K562 (cell line): ENCODE measurements around the gene TAS1R3. TPM values are rescaled to one million over a fixed set of nuclear protein-coding genes. Genes with fewer than 3 reads are reported as not detected.

Source experiments
- ATAC-seq: fragments of 200-7000 bp; cut with Tn5 transposase; 3 replicates; pipeline ENCODE4 v1.9.1; 2020; ENCODE audit warnings: moderate library complexity
- BruUV-seq: library from RNA; stranded (reverse); fragments of 400-500 nt; replicated peaks from 2 replicates; lab custom pipeline; 2021; lab: Mats Ljungman, UMichigan
- CTCF ChIA-PET: fragments of 300-600 bp; formaldehyde crosslinking; extraction: SDS; loops from one replicate; lab custom pipeline; 2021; ENCODE audit warnings: low intra/inter-chr PET ratio; lab: Yijun Ruan, JAX
- POLR2A ChIA-PET: fragments of 300-600, 350-650 bp; sonication (Branson Sonifier 250); formaldehyde crosslinking; extraction: SDS; loops from one replicate; lab custom pipeline; 2021; ENCODE audit warnings: antibody characterized with exemption, inconsistent platforms; lab: Yijun Ruan, JAX
- DNase-seq, 4 experiments: peaks; one replicate each; pipeline versions ENCODE4 v3.0.0 to v3.0.0-alpha.2; 2011 to 2018; ENCODE audit warnings: low spot score in 3 of 4, mixed read lengths in 3 of 4; ENCODE audit errors: extremely low read depth in 1 of 4
- FAIRE-seq: peaks from 2 replicates; lab custom pipeline; 2011; peaks lifted over from hg19 to GRCh38; lab: Jason Lieb, UNC
- H2AFZ ChIP-seq: 2 replicates; pipeline ENCODE4 v1.6.0; 2011; ENCODE audit warnings: low read depth, low read length, control low read depth, inconsistent platforms
- H3K27ac ChIP-seq: fragments of 200-600 bp; 3 replicates; pipeline ENCODE4 v1.8.0; 2011; ENCODE audit warnings: low read depth, mild to moderate bottlenecking, control low read depth, inconsistent platforms, low read length, moderate library complexity, mixed read lengths; ENCODE audit errors: extremely low read depth
- H3K27me3 ChIP-seq, 2 experiments: fragments of 300-600 bp in 1 of 2; 2 replicates in 1 of 2; 3 replicates in 1 of 2; pipeline versions ENCODE4 v1.6.0 to v1.8.0; 2011; ENCODE audit warnings: inconsistent platforms in 2 of 2, low read length in 2 of 2, mild to moderate bottlenecking in 1 of 2, mixed read lengths in 1 of 2, moderate library complexity in 1 of 2; ENCODE audit not compliant: control insufficient read depth in 2 of 2, insufficient read depth in 2 of 2
- H3K36me3 ChIP-seq: fragments of 300-600 bp; 3 replicates; pipeline ENCODE4 v1.8.0; 2011; ENCODE audit warnings: mild to moderate bottlenecking, low read length, inconsistent platforms; ENCODE audit not compliant: control insufficient read depth, insufficient read depth
- H3K4me1 ChIP-seq, 2 experiments: fragments of 200-600 bp in 1 of 2; replicated peaks in 1 of 2; 2 replicates in 1 of 2; 3 replicates in 1 of 2; pipeline versions ENCODE4 v1.5.1 to v1.8.0; 2011; ENCODE audit warnings: inconsistent platforms in 2 of 2, low read length in 2 of 2, mild to moderate bottlenecking in 1 of 2, mixed read lengths in 1 of 2, moderate library complexity in 1 of 2; ENCODE audit not compliant: control insufficient read depth in 2 of 2, insufficient read depth in 2 of 2
- H3K4me2 ChIP-seq: 2 replicates; pipeline ENCODE4 v1.6.1; 2011; ENCODE audit warnings: low read length, control low read depth, inconsistent platforms, mixed read lengths; ENCODE audit not compliant: insufficient read depth
- H3K4me3 ChIP-seq: fragments of 200-600 bp; sonication (generic), shearing (Covaris generic); 2 replicates; pipeline ENCODE4 v1.5.1; 2016; ENCODE audit warnings: control low read depth, inconsistent platforms
- H3K79me2 ChIP-seq: fragments of 200-600 bp; 3 replicates; pipeline ENCODE4 v1.8.0; 2011; ENCODE audit warnings: low read length, inconsistent platforms; ENCODE audit not compliant: control insufficient read depth, insufficient read depth
- H3K9ac ChIP-seq, 2 experiments: 2 replicates each; pipeline versions ENCODE4 v1.6.0 to v1.6.1; 2011; ENCODE audit warnings: low read depth in 2 of 2, low read length in 2 of 2, control low read depth in 1 of 2, inconsistent platforms in 1 of 2, mild to moderate bottlenecking in 1 of 2, mixed read lengths in 1 of 2; ENCODE audit not compliant: insufficient read depth in 1 of 2
- H3K9me1 ChIP-seq: one replicate; pipeline ENCODE4 v1.6.0; 2011; ENCODE audit warnings: inconsistent platforms, mild to moderate bottlenecking, low read length, moderate library complexity; ENCODE audit not compliant: control insufficient read depth, insufficient read depth
- H3K9me3 ChIP-seq: replicated peaks from 2 replicates; pipeline ENCODE4 v1.5.1; 2011; ENCODE audit warnings: low read depth, low read length, inconsistent platforms; ENCODE audit not compliant: control insufficient read depth, insufficient read depth
- H4K20me1 ChIP-seq: replicated peaks from 2 replicates; pipeline ENCODE4 v1.6.1; 2011; ENCODE audit warnings: low read length, inconsistent platforms, mixed read lengths; ENCODE audit not compliant: control insufficient read depth, insufficient read depth
- CBX1 ChIP-seq: sonication (generic); IDR thresholded peaks from 2 replicates; pipeline ENCODE4 v1.6.1; 2016; ENCODE audit warnings: antibody characterized with exemption, low read depth, mild to moderate bottlenecking
- CBX5 ChIP-seq: IDR thresholded peaks from 2 replicates; pipeline ENCODE4 v1.6.1; 2014; ENCODE audit warnings: low read depth, borderline replicate concordance
- EP400 ChIP-seq: fragments of 450-650 bp; IDR thresholded peaks from 2 replicates; pipeline ENCODE4 v1.6.1; 2017; ENCODE audit warnings: antibody characterized with exemption, mild to moderate bottlenecking, moderate library complexity
- IFI16 ChIP-seq: fragments of 250-450 bp; sonication (Bioruptor Pico); IDR thresholded peaks from 2 replicates; pipeline ENCODE4 v2.1.2; 2022; ENCODE audit warnings: mild to moderate bottlenecking, inconsistent platforms
- KLF16 ChIP-seq: IDR thresholded peaks from 2 replicates; pipeline ENCODE4 v1.6.1; 2016; ENCODE audit warnings: antibody characterized with exemption
- NBN ChIP-seq: fragments of 450-650 bp; IDR thresholded peaks from 2 replicates; pipeline ENCODE4 v1.6.1; 2016; ENCODE audit warnings: low read depth, mild to moderate bottlenecking
- PHF8 ChIP-seq: fragments of 200-600 bp; sonication (generic); IDR thresholded peaks from 2 replicates; pipeline ENCODE4 v1.6.1; 2012; ENCODE audit warnings: mixed run types, mild to moderate bottlenecking, inconsistent platforms, low read length, moderate library complexity, borderline replicate concordance
- POLR2G ChIP-seq: fragments of 200-400 bp; formaldehyde crosslinking; IDR thresholded peaks from 2 replicates; pipeline ENCODE4 v1.6.1; 2017; ENCODE audit warnings: low read depth, mild to moderate bottlenecking, antibody characterized with exemption, low read length, moderate library complexity
- RBFOX2 ChIP-seq: fragments of 200-400 bp; formaldehyde crosslinking; IDR thresholded peaks from 2 replicates; pipeline ENCODE4 v1.6.1; 2017; ENCODE audit warnings: low read depth, mild to moderate bottlenecking, low read length, moderate library complexity
- SMARCC2 ChIP-seq: fragments of 450-650 bp; IDR thresholded peaks from 2 replicates; pipeline ENCODE4 v1.6.1; 2017; ENCODE audit warnings: antibody characterized with exemption, moderate library complexity, mild to moderate bottlenecking, low read depth
- SMC3 ChIP-seq: conservative IDR thresholded peaks from 2 replicates; pipeline ENCODE4 v1.6.1; 2011; ENCODE audit warnings: low read depth, low read length, improper control_type of control experiment; ENCODE audit not compliant: insufficient read depth
- ZBTB1 ChIP-seq: sonication (generic); formaldehyde crosslinking; IDR thresholded peaks from 2 replicates; pipeline ENCODE4 v1.8.1; 2023; ENCODE audit warnings: missing genetic modification reagents, low read depth, mild to moderate bottlenecking, borderline replicate concordance
- ZC3H11A ChIP-seq: IDR thresholded peaks from 2 replicates; pipeline ENCODE4 v1.6.1; 2012; ENCODE audit warnings: low read depth, low read length, improper control_type of control experiment
- ZNF253 ChIP-seq: fragments of 250-450 bp; sonication (Bioruptor Pico); conservative IDR thresholded peaks from 2 replicates; pipeline ENCODE4 v1.6.1; 2021; ENCODE audit warnings: mild to moderate bottlenecking
- ZNF707 ChIP-seq: fragments of 250-450 bp; sonication (Bioruptor Pico); conservative IDR thresholded peaks from 2 replicates; pipeline ENCODE4 v1.8.0; 2022; ENCODE audit warnings: inconsistent platforms, mild to moderate bottlenecking, moderate library complexity
- WGBS: fragments of 100-300 bp; shearing (Covaris generic); methylation state at CpG from one replicate; pipeline ENCODE4 v1.1.6; 2016; ENCODE audit warnings: low coverage, mixed read lengths; ENCODE audit not compliant: insufficient coverage; ENCODE audit errors: missing lambda C conversion rate; 5-methylcytosine and 5-hydroxymethylcytosine counted together
- in situ Hi-C: fragments of 300-500 bp; cut with MboI; formaldehyde crosslinking; loops from 4 replicates; pipeline ENCODE4 v1.15.0; 2018; ENCODE audit warnings: inconsistent platforms, mixed read lengths
- intact Hi-C: fragments of 100-400 bp; cut with micrococcal nuclease; formaldehyde crosslinking; loops from 2 replicates; pipeline ENCODE4 v1.14.2; 2022
- polyA plus RNA-seq, 8 experiments: library from polyadenylated mRNA; depleted of rRNA in 4 of 8; stranded (reverse) in 5 of 8; unstranded in 3 of 8; fragments of >200 nt; fragmentation: Nextera tagmentation in 2 of 8; fragmentation: Illumina TruSeq in 1 of 8; extraction: Ambion mirVana in 2 of 8; extraction: Trizol in 1 of 8; gene quantifications; 2 replicates each; pipeline versions ENCODE4 v1.2.1 to v1.2.3, GENCODE V29; 2011 to 2014; ENCODE audit warnings: inconsistent platforms in 1 of 8, missing spikeins in 1 of 8
- total RNA-seq, 7 experiments: library from RNA; depleted of rRNA in 6 of 7; stranded (reverse); fragments of >200 nt in 6 of 7; fragmentation: Illumina TruSeq in 2 of 7; extraction: Trizol in 2 of 7; gene quantifications; 2 replicates each; pipeline versions ENCODE4 v1.2.1 to v1.2.3, GENCODE V29; 2011 to 2021; ENCODE audit warnings: low replicate concordance in 1 of 7
- TF ChIP-seq, protein P1 (sequence below): fragments of 450-650 bp; IDR thresholded peaks from 2 replicates; pipeline ENCODE4 v1.7.0; 2016; ENCODE audit warnings: borderline replicate concordance
- TF ChIP-seq, protein P2 (sequence below): sonication (generic); formaldehyde crosslinking; IDR thresholded peaks from 2 replicates; pipeline ENCODE4 v1.8.0; 2022; ENCODE audit warnings: mild to moderate bottlenecking, missing genetic modification reagents

The TAS1R3 gene
- total and polyA plus RNA-seq, 9 of the 15 experiments (the other 6 are each of a cell fraction or from before 2014, with no cell fraction given): 0.07 to 0.13 TPM; not detected in 7

DNA sequence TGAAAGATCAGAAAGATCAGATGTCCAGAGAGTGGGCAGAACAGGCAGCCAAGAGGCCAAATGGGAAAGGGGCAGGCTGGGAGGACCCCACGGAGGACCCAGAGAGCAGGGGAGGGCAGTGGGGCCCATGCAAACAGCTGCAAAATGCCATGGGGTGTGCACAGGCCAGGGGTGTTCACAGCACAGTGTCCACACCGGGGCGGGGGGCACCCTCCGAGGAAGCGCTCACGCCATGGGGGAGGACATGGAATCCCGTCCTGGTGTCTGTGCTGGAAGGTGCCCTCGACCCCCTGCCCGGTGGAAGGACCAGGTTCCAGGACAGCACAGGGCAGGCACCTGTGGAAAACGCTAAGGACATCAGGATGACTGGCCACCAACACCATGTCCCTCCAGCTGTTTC is 8.1 kb upstream of the TAS1R3 start:
- POLR2A ChIA-PET: interaction anchor here (1.2 to 2.1 kb wide), 2 partner anchors 8 to 11 kb away, joined by 3 to 5 read pairs; no protein-coding TSS in a partner anchor
- TF ChIP-seq EP400: no peak
- no peak for TF ChIP-seq KLF16
- TF ChIP-seq RBFOX2: peak; percentile 56; the same call in 1 of the 2 replicates
- no peak for TF ChIP-seq ZNF253 (CRISPR knock-in tag)
- TF ChIP-seq, protein P1, sequence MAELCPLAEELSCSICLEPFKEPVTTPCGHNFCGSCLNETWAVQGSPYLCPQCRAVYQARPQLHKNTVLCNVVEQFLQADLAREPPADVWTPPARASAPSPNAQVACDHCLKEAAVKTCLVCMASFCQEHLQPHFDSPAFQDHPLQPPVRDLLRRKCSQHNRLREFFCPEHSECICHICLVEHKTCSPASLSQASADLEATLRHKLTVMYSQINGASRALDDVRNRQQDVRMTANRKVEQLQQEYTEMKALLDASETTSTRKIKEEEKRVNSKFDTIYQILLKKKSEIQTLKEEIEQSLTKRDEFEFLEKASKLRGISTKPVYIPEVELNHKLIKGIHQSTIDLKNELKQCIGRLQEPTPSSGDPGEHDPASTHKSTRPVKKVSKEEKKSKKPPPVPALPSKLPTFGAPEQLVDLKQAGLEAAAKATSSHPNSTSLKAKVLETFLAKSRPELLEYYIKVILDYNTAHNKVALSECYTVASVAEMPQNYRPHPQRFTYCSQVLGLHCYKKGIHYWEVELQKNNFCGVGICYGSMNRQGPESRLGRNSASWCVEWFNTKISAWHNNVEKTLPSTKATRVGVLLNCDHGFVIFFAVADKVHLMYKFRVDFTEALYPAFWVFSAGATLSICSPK: no peak
- TF ChIP-seq ZC3H11A: no peak
- no peak for TF ChIP-seq PHF8
- no peak for TF ChIP-seq NBN
- no peak for TF ChIP-seq SMARCC2
- TF ChIP-seq POLR2G: peak; percentile 62
- TF ChIP-seq IFI16 (CRISPR knock-in tag): no peak
- TF ChIP-seq, protein P2, sequence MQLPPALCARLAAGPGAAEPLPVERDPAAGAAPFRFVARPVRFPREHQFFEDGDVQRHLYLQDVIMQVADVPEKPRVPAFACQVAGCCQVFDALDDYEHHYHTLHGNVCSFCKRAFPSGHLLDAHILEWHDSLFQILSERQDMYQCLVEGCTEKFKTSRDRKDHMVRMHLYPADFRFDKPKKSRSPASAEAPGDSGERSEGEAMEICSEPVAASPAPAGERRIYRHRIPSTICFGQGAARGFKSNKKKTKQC (CRISPR knock-in tag): no peak
- TF ChIP-seq ZBTB1 (CRISPR knock-in tag): 0 out of 2 replicates have a peak, but pooled peaks have one; percentile 41
- no peak for TF ChIP-seq SMC3
- no peak for TF ChIP-seq CBX1
- no peak for TF ChIP-seq CBX5
- no peak for TF ChIP-seq ZNF707 (CRISPR knock-in tag)

More for the DNA sequence above, 8.1 kb upstream of the TAS1R3 start:
- intact Hi-C loops (loop anchor here (5.0 kb wide), 1 partner anchor 54 kb away; the partner anchor contains the start of gene AURKAIP1), in situ Hi-C loops (no loop called here)
- Histone ChIP-seq H3K27me3 (no peaks in the 10 kb centered on the region), H2AFZ (no peak overlapping the region), H3K4me1 (peaks cover 34 to 88% of the 10 kb centered on the region in 2 experiments), H3K9ac (peak overlapping the region; percentile 8 to 88; a peak in 3 of 4 replicates), H3K27ac (no peak overlapping the region), H3K4me2 (peak overlapping the region; percentile 65; the same call in 1 of the 2 replicates), H4K20me1 (peaks cover 28% of the 10 kb centered on the region; the same call in 1 of the 2 replicates), H3K79me2 (peaks cover 71% of the 10 kb centered on the region), H3K9me1 (peaks cover 13% of the 10 kb centered on the region), H3K9me3 (no peaks in the 10 kb centered on the region), H3K4me3 (peak overlapping the region; percentile 17; the same call in 1 of the 2 replicates), H3K36me3 (peaks cover 60% of the 10 kb centered on the region)
- 83% methylated on average over 10 of the region's 10 CpGs for WGBS
- DNase-seq: no peak
- BruUV-seq: no TSS peak
- no peak for FAIRE-seq
- CTCF ChIA-PET: no interaction called here
- ATAC-seq: no peak
